ENCODE results near the gene DENND1A. TPM values are rescaled to one million over a fixed set of nuclear protein-coding genes. Genes with fewer than 3 reads are reported as not detected.

The DENND1A gene
- total RNA-seq, 1 donor from 2014 or later: 19.9 TPM

GRCh38 chr9:123562844-123563346 lies 367.0 kb downstream of the DENND1A start:
- Mint-ChIP-seq H3K4me3 (no peak overlapping the region), H3K4me1 (ENCODE audit: unreplicated experiment) (peaks cover 13% of the 10 kb centered on the region), H3K9me3 (peaks cover 9% of the 10 kb centered on the region), H3K27me3 (no peaks in the 10 kb centered on the region), H3K36me3 (peaks cover 5% of the 10 kb centered on the region), H3K27ac (no peak overlapping the region)
- TF ChIP-seq CTCF (conservative IDR thresholded peaks at IDR 0.05): no peak
- DNase-seq (ENCODE audit: extremely low spot score, unreplicated experiment): no peak

DNA sequence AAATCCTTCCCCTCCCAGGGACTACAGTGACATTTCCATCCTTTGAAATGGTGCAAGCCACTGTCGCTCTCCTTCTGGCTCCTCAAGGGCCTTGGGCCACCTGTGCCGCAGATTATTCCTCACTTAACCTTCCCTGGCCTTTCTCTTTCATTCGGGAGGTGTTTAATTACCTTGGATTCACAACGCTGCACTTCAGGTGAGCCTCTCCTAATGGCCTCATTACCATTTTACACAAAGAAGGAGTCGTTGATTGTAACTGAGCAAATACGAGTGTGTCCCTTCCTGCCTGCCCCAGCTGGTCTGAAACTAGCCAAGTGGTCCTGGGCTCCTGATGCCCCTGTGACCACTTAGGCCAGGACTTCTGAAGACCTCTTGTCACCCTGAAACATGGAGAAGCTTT lies 368.9 kb downstream of the DENND1A start:
- no peak for TF ChIP-seq CTCF (conservative IDR thresholded peaks at IDR 0.05)
- DNase-seq (ENCODE audit: extremely low spot score, unreplicated experiment): no peak
- Mint-ChIP-seq H3K36me3 (peaks cover 9% of the 10 kb centered on the region), H3K9me3 (peaks cover 9% of the 10 kb centered on the region), H3K27me3 (no peaks in the 10 kb centered on the region), H3K27ac (no peak overlapping the region), H3K4me3 (no peak overlapping the region), H3K4me1 (ENCODE audit: unreplicated experiment) (peaks cover under 1% of the 10 kb centered on the region)

- H3K36me3 Mint-ChIP-seq: peaks cover 10% of the 10 kb centered on the region
- no peak for DNase-seq (ENCODE audit: extremely low spot score, unreplicated experiment)
- H3K27ac Mint-ChIP-seq: no peak overlapping the region
- no peaks in the 10 kb centered on the region for H3K4me1 Mint-ChIP-seq (ENCODE audit: unreplicated experiment)
- TF ChIP-seq CTCF (conservative IDR thresholded peaks at IDR 0.05): no peak
- peaks cover 9% of the 10 kb centered on the region for H3K9me3 Mint-ChIP-seq
- no peaks in the 10 kb centered on the region for H3K27me3 Mint-ChIP-seq
- H3K4me3 Mint-ChIP-seq: no peak overlapping the region
These were observed 373.2 kb downstream of the DENND1A start for GRCh38 chr9:123556464-123557435.

DNA sequence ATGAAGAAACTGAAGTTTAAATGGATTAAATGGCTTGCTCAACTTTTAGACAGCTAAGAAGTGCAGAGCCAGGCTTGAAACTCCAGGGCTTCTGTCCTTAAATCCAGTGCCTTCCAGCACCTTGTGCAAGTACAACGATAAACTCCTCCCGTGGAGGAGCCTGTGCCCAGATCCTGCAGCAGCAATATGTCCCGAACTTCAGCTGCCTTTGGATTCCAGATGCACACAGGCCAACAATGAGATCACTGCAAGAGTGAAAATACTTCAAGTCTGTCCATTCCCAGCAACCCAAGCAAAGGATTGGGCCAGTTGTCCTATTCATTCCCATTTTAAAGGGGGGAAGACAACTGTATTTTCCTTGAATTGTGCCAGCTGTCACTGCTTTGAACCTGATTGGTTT lies 374.3 kb downstream of the DENND1A start:
- TF ChIP-seq CTCF (conservative IDR thresholded peaks at IDR 0.05): no peak
- no peak overlapping the region for H3K27ac Mint-ChIP-seq
- H3K27me3 Mint-ChIP-seq: no peaks in the 10 kb centered on the region
- H3K9me3 Mint-ChIP-seq: peaks cover 5% of the 10 kb centered on the region
- H3K4me1 Mint-ChIP-seq (ENCODE audit: unreplicated experiment): peaks cover 8% of the 10 kb centered on the region
- H3K36me3 Mint-ChIP-seq: peaks cover 10% of the 10 kb centered on the region
- no peak overlapping the region for H3K4me3 Mint-ChIP-seq
- no peak for DNase-seq (ENCODE audit: extremely low spot score, unreplicated experiment)

- Mint-ChIP-seq H3K4me1 (ENCODE audit: unreplicated experiment) (peaks cover 18% of the 10 kb centered on the region), H3K27me3 (no peaks in the 10 kb centered on the region), H3K36me3 (peaks cover 5% of the 10 kb centered on the region), H3K9me3 (no peaks in the 10 kb centered on the region), H3K4me3 (no peak overlapping the region), H3K27ac (no peak overlapping the region)
- TF ChIP-seq CTCF (conservative IDR thresholded peaks at IDR 0.05): no peak
- DNase-seq (ENCODE audit: extremely low spot score, unreplicated experiment): no peak
These were observed 377.4 kb downstream of the DENND1A start for GRCh38 chr9:123552530-123552929.
